Fibroblast of skin of scalp (primary cell): ENCODE results near the gene FGD2.

ENCODE experiments used
- DNase-seq: peaks from one replicate; pipeline ENCODE4 v3.0.0-alpha.2; 2013

Gene FGD2

GRCh38 chr6:37061157-37061804 is 55.8 kb downstream of the FGD2 start:
- no peak for DNase-seq

GRCh38 chr6:37062424-37062823 is 57.0 kb downstream of the FGD2 start:
- no peak for DNase-seq

- DNase-seq = no peak
Observed at GRCh38 chr6:37068356-37069270, 63.2 kb downstream of the FGD2 start.

GRCh38 chr6:37069639-37070038 is 64.2 kb downstream of the FGD2 start:
- DNase-seq = no peak

GRCh38 chr6:37072526-37072925 is 67.1 kb downstream of the FGD2 start:
- DNase-seq = no peak

- DNase-seq = peak; percentile 74
Observed at GRCh38 chr6:37074053-37074827, 68.8 kb downstream of the FGD2 start.

- no peak for DNase-seq
Observed at GRCh38 chr6:37077191-37077904, 71.9 kb downstream of the FGD2 start.

GRCh38 chr6:37077905-37078296 is 72.4 kb downstream of the FGD2 start:
- DNase-seq = peak; percentile 99
